GM21528 (cell line): ENCODE data around the gene MAPK8.

Experiments used
- ATAC-seq: cut with Tn5 transposase; IDR thresholded peaks from one replicate; pipeline ENCODE4 v1.9.1; 2021; ENCODE audit warnings: mild to moderate bottlenecking, moderate library complexity; ENCODE audit not compliant: unreplicated experiment, low FRiP score

The MAPK8 gene

DNA sequence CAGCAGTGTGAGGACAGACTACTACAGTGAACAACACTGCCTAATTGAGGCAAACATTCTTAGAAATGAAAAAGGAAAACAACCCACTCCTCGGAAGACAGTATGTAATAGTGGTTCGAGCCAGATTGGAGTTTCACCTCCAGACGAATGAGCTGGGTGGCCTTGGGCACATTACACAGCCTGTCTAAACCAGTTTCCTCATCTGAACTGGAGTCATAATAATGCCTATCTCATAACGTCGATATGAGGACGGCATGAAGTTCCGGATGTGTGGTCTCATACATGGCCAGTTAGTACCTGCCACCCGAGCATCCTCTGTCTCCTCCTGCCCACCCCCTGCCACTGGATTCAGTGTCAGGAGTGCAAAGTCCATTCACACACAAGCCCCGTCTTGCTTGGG, 16.2 kb upstream of the MAPK8 start:
- no peak for ATAC-seq

- no peak for ATAC-seq
These were observed 15.3 kb upstream of the MAPK8 start for GRCh38 chr10:48291190-48291589.

DNA sequence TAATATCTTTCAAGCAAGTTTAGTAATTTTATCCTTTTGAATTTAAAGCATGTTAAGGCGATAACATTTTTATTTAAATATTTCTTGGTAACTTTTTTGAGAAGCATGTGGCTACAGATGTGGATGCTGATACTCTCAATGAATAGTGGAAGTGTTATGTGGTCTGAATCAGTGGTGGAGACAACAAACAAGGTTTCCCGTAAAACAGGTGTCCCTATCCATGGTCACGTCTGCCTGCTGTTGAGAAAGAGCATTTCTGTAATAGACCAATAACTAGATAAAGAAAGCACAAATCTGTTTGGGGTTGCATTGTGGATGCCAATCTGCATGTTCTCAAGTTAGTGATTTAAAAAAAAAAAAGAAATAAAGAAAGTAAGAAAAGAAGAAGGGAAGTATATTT, 13.9 kb upstream of the MAPK8 start:
- no peak for ATAC-seq

DNA sequence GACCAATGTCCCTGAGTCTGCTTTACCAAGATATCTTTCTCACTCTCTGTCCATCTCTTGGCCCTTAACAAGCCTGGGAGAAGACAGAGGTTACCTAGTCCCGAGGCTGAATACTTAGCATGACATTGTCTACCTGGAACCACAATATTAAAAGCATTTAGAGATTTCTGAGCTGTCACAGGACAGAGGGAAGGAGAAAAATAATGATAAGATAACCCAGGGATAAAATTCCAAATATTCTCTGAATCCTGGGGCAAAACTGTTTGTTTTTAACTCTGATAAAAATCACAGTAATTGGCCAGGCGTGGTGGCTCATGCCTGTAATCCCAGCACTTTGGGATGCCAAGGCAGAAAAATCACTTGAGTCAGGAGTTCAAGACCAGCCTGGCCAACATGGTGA, 12.0 kb upstream of the MAPK8 start:
- no peak for ATAC-seq

- no peak for ATAC-seq
These were observed 9.8 kb upstream of the MAPK8 start for GRCh38 chr10:48296576-48297098.

DNA sequence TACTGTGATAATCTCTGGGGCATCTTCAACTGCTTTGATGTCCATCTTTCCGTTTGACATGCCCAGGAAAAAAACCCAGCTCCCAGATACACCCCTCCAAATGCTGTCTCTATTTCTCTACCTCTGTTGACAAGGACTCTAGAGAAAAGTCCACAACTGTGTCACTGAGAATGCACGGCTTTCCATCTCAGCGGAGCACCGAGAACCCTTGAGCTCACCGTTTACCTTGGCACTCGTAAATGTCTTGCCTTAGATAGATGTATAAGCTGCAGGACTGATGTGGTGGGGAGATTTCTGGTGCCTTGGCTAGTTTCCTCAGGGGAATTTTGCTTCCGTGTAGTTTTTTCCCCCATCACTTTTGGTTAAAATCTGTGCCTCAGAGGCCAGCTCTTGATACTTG, 7.4 kb upstream of the MAPK8 start:
- no peak for ATAC-seq

DNA sequence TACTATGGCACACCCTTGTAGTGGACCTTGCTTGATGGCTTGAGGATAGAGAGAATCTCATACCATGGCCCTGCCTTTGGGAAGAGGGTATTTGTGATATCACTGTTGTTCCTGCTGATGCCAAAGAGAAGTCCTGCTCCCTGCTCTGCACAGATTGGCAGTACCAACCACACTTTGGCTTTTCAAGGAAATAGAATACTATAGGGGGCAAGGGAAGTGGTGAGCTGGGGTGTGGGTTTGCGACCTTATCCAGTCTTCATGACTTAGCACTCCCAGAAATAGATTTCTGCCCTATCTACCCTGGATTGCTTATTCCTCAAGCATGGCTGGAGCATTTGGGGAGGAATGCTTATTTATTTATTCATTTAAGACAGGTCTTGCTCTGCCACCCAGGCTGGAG, 6.8 kb upstream of the MAPK8 start:
- no peak for ATAC-seq

DNA sequence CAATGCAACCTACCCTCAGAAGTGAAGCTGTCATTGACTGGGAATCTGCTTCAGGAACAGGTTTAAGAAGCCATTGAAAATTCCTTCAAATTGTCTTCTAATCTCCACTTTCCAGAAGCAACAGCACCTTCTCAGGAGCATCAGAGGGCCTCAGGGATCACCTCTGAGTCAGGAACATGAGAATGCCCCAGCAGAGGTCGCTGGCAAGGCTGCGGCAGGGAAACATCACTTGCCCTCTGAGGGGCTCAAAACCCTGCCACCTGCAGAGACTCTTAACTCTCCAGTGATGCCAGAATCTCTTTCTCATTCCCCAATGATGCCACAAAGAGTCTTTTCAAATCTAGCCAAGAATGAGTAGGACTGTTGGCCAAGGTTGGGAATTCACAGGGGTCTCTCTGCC, 5.9 kb upstream of the MAPK8 start:
- no peak for ATAC-seq

- ATAC-seq: no peak
These were observed 3.7 kb upstream of the MAPK8 start for GRCh38 chr10:48302515-48303476.

GRCh38 chr10:48305905-48306264, 592 bp upstream of the MAPK8 start:
- no peak for ATAC-seq

DNA sequence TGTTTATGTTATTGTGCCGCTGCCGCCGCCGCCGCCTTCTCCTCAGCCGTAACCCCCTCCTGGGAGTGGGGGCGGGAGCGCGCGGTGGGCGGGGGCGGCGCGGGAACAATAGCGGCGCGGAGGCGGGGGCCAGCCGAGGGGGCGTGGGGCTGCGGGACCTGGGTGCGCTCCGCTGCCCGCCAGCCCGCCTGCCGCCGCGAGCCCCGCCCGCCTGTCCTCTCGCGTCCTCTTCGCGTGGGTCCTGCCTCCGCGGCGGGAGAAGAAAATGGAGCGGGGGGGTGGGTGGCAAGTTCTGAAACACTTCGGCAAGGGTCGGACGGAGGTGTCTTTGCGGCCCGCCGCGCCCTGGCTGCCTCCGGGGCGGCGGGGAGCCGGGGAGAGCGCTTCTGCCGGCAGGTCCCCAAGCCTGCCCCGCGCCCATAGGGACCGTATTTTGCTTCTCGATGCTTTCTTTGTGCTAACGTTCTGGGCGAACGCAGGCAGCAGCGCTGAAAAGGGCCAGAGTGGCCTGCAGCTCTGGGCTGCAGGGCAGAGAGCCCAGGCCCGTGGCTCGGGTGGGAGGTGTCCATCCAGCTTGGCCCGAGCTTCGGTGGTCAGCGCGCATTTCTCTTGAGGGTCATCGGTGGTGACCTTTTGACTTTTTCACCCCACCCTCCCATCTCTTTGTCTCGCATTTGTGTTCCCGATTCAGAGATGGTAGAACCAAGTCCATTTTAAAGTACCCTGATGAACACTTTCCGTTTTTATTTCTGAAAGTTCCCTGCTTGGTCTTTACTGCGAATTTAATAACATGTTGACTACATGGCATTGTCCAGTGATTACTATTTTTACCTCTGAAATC, 613 bp downstream of the MAPK8 start:
- peak; percentile 45 for ATAC-seq

DNA sequence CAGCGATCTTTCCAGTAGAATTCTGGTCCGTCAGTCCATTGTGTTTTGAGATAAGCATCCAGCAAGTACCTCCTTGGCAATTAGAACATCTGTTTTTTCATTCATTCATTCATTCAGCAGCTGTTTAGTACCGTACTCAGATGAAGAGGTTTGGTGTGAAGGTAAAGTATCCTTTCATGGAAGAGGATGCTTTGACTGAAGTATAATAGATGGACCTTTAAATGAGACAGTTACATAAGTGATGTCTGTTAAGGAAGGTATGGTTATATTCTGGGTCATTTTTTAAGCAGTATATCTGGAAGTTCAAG, 1.2 kb downstream of the MAPK8 start:
- ATAC-seq: no peak

DNA sequence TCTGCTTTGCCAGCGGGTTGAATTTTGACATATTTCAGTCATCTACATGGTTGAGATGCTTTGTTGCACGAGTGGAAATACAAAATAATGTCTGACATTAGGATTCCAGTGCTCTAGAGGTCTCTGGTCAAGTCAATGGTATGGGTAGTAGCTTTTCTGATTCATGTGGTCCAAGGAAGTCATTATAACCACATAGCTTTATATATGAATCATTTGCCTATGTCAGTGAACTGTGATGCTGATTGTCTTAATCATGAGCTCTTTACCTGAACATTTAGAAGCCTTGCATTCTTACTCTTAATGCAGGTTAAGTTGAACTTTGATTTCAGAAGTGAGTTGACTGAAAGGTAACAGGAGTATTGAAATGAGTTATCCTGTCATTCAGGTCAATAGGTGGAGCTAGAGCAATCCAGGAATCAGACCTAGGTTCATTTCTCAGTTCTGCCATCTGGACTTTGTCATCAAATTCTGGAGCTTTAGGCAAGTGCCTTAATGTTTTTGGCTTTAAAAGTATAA, 3.3 kb downstream of the MAPK8 start:
- no peak for ATAC-seq

DNA sequence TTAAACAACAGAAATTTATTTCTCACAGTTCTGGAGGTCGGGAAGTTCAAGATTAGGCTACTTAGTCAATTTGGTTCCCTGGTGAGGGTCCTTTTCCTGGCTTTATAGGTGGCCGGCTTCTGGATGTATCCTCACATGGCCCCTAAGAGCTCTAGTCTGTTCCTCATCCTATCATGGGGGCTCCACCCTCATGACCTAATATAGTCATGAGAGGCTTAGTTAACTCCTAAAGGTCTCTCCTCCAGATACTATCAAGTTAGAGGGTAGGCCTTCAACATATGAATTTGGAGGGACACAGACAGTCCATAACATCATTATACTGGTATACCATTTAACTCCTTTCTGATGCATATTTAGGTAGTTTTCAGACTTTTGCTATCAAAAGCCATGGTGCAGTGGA, 7.6 kb downstream of the MAPK8 start:
- ATAC-seq: no peak

DNA sequence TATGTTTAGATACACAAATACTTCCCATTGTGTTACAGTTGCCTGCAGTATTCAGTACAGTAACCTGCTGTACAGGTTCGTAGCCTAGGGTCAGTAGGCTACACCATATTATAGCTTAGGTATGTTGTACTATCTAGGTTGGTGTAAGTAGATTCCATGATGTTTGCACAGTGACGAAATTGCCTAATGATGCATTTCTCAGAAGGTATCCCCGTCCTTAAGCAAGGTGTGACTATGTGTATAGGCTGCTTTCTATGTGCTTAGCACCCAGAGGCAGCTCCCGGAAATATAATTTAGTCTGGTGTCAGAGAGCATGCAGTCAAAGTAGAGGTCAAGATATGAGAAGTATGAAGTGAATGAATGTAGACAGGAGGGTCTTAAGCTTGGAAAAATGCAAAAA, 9.8 kb downstream of the MAPK8 start:
- ATAC-seq: no peak

GRCh38 chr10:48317321-48317990, 11.0 kb downstream of the MAPK8 start:
- no peak for ATAC-seq

DNA sequence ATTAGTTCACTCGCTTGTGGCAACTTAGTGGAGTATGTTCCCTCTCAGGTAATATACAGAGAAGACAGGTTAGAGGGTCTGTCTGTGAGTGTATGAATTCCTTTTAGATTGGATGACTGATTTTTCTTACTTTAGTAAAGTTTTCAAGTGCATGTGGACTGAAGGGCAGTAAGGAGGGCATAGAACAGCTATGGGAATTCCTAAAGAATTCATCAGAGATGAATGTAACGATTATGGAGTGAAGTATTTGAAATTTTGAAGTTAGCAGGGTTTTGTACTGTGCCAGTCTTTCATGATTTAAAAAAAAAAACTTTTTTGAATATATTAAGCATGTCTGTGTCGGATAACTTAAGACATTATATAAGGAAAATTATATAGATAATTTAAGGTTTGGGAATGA, 15.5 kb downstream of the MAPK8 start:
- ATAC-seq: no peak

DNA sequence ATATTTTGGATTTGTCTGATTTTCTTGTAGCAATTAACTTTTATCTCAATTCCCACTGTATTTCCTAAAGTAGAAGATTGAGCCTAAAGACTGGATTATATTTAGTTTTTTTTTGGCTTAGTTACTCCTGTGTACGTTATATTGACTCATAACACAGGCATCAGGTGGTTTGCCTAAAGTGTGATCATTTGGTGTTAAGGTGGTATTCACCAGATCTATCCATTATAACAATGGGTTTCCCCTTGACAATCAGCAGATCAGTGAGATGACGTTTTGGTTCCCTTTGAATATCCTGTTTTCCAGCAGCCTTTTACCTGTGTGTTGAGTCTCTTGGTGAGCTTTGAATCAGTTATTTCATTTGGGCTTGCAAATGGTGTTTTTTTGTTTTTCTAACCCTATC, 18.1 kb downstream of the MAPK8 start:
- no peak for ATAC-seq

GRCh38 chr10:48330269-48330668, 23.8 kb downstream of the MAPK8 start:
- ATAC-seq: no peak

- ATAC-seq: no peak
These were observed 25.0 kb downstream of the MAPK8 start for GRCh38 chr10:48331436-48331835.
